GM19328 (cell line): ENCODE data around the gene AKNA.
A peak's percentile ranks its signal among the peaks of the same experiment; 100 is the strongest.
"Not testable (repeated sequence)": the region's sequence is repeated elsewhere in the genome, so short reads cannot be mapped to it uniquely, and the experiment has no call there.

Source experiments
- ATAC-seq: cut with Tn5 transposase; IDR thresholded peaks from one replicate; pipeline ENCODE4 v1.9.1; 2021; ENCODE audit warnings: mild to moderate bottlenecking, moderate library complexity; ENCODE audit not compliant: unreplicated experiment

Gene AKNA

GRCh38 chr9:114344692-114345091 lies 43.1 kb downstream of the AKNA start:
- ATAC-seq, result no peak

DNA sequence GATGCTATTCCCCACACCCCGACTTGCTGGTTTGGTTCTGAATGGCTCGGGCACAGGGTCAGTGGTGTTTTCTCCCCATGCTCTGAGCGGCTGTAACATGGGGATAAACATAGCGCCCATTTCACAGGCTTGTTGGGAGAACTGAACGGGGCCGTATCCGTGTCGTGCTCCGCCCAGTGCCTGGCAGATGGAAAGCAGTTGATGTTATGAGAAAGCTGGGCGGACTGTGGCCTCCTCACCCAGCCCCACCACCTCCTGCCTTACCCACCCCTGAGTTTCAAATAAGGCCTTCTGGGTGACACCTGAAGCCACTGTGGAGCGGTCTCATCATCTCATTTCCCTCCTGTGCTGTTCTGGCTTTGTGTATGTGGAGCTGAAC lies 43.6 kb downstream of the AKNA start:
- no peak for ATAC-seq

DNA sequence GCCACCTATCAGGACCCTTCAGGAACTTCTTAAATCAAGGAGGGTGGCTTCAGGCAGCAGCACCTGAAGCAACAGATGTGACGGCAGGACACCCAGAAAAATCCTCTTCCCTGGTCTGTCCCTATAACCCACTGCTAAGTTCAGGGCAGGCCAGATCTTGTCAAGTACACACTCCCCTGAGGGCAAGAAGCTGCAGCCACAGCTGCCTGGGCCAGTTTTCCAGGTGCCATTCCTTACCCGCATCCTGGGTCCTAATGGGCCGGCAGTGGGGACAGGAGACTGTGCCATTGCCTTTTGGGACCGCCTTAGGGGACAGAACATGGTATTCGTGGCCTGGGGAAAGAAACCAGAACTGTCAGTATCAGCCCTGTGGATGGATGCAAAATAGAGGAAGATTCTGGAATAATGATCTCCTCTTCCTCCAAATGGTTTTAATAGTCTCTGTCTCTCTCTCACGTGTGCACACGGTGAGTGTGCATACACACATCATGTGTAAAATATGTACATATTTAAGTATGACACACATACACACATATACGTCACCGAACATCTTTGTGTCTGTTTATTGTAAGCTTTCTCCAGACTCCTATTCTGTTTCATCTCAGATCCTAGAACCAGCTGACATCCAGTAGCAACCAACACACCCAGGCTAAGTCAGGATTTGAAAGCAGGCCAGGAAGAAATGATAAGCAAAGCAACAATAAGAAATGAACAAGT lies 44.2 kb downstream of the AKNA start:
- ATAC-seq, result no peak

DNA sequence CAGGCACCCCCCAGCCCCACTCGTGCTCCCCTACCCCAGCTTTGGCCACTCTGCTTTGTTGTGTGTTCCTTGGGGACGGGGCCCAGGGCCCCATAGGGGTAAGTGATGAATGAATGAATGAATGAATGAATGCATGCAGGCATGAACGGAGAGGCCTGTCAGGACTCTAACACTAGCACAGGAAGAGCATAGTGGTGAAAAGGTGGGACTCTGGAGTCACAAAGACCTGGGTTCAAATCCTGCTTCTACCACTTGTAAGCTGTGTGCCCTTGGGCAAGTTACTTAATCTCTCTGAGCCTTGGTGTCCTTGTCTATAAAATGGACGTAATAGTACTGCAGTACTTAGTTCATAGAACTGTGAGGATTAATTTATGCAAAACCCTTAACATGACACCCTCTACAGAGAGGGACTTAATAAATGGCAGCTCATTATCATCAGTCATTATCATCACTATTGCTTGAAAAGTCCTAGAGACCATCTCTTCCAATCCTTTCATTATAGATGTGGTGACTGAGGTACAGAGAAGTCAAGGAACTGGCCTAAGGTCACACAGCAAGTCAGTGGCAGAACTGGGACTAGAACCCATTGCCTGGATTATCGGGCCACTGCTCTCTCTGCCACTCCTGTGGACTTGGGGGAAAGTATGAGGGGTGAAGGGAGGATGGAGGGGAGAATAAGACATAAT lies 44.9 kb downstream of the AKNA start:
- no peak for ATAC-seq

- no peak for ATAC-seq
These were observed 45.8 kb downstream of the AKNA start for GRCh38 chr9:114341991-114342390.

DNA sequence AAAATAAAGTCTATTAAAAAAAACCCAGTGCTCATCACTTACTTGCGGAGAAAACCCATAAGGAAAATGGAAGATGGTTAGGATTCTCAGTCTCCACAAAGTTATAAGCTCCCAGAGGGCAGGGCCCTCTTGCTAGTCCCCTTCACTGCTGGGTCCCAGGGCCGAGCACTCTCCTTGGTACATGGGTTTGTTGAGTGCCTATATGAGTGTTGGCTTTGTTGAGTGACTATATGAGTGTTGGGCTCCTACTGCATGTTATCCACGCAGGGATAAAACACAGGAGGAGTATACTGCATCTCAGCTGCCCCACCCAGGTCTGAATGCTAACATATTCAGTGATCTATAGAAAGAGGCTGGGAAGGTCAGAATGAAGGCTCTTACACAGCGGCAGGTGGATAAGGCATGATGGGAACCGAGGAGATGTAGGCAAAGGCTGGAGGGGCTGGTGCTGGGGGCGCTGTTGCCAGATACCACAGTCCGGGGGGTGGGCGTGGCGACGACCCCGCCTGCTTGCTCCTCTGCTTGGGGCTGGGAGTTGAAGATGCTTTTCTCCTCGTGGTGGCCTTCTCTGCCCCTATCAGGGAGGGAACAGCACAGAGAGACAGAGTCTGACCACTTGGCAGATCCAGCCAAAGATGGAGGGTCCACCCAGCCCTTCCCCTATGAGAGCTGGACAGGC lies 46.5 kb downstream of the AKNA start:
- ATAC-seq, result no peak

GRCh38 chr9:114339130-114339908 lies 48.5 kb downstream of the AKNA start:
- ATAC-seq, result peak; percentile 53

DNA sequence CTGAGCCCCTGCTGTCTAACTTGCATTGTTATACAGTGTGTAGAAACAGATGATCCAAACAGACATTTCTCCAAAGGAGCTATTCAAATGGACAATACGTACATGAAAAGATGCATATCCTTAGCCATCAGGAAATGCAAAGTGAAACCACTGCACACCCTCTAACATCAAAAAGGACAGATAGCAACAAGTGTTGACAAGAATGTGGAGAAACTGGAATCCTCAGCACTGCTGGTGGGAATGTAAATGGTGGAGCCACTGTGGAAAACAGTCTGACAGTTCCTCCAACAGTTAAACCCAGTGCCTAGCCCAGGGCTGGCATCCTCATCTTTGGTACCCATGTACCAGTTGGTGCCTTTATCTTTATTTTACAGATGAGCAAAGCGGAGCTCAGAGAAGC lies 49.6 kb downstream of the AKNA start:
- no peak for ATAC-seq

DNA sequence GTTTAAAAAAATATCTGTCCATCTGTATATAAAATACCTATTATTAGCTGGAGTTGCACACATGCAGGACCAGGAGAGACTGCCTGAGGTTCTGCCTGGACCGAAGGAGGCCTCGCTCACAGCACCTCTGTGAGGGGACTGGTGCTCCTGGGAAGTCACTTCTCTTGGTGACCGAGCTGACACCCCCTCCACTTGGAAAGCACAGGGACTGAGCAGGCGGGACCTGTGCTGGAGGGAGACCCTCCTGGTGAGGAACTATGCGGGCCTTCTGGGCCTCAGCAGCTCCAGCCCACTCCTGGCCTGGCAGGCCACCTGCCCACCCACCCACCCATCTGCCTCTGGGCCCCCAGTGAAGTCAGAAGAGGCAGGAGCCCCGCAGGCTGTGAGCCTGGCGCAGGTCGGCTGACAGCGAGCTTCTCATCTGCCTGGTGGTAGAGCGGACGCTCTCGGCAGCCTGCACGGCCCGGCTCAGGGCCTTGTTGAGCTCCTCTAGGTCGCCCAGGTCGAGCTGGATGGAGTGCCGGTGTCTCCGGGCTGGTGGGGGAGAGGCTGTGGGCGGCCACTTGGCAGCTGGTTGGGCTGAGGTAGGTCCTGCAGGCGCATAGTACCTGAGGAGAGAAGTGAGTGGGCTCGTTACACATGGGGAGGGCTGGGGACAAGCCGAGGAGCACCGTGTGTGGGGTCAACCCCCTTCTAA lies 50.9 kb downstream of the AKNA start:
- ATAC-seq, result no peak

DNA sequence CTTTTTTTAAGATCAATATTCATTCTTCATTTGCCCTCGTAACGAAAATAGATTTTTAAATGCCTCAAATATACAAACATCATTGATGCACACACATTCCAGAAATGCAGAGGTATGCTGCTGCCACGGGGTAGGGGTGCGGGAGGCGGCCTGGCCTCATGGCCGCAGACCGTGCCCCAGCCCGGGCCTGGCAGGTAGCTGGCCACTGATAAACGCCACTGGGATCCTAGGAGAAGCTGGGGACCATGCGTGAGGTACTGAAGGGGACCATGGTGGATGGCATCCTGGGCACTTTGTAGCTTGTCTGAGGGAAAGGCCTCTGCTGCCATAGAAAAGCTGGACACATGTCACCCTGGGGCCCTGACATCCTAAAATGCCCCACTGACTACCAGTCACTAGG lies 51.6 kb downstream of the AKNA start:
- no peak for ATAC-seq

DNA sequence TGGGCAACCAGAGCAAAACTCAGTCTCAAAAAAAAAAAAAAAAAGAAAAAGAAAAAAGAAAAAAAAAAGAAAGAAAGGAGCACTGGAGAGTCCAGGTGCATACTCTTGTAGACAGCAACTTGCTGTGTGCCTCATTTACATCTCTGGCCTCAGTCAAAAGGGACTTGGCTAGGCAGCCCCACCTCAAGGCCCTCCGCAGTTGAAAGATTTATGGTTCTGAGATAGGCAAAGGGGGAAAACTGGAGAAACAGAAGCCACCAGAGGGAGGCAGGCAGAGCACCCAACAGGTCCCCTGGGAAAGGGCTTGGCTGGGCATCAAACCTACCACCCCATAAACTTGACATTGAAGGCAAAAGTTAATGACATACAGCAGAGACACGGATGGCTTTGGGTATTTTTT lies 52.0 kb downstream of the AKNA start:
- no peak for ATAC-seq

- ATAC-seq, result no peak
These were observed 53.3 kb downstream of the AKNA start for GRCh38 chr9:114334490-114334889.

DNA sequence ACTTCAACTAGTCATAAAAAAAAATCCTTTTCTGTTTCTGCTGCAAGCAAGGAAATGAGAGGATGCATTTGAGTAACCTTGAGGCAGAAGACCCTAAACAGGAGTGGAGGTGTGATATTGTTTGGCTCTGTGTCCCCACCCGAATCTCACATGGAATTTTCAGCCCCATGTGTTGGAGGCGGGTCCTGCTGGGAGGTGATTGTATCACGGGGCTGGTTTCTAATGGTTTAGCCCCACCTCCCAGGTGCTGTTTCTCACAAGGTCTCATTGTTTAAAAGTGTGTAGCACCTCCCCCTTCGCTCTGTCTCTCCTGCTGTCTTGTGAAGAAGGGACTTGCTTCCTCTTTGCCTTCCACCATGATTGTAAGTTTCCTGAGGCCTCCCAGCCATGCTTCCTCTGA lies 54.1 kb downstream of the AKNA start:
- ATAC-seq, result not testable (repeated sequence)

DNA sequence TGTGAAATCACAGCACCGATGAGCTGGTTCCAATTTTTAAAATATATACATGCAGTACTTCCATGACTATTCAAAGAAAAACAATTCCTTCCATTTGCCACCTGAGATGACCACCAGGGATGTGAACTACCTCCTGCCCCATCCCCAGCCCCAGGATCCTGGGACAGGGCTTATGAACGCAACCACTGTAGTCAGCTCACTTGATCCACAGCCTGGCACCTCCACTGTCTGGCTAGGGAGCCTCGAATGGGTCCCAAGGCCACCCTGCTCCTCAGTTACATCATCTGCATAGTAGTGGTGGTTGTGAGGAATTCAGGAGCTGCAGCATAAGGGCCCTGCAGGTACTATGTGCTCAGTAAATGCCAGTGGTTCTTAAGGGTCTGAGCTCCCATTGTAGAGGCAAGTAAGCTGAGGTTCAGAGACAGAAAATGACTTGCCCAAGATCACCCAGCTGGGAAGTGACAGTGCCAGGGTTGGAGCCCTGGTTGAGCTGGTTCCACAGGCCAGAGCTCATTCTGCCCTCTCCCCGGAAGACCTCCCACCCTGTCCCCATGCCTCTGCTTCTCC lies 55.2 kb downstream of the AKNA start:
- not testable (repeated sequence) for ATAC-seq

- not testable (repeated sequence) for ATAC-seq
These were observed 56.3 kb downstream of the AKNA start for GRCh38 chr9:114331229-114332195.

GRCh38 chr9:114330636-114331035 lies 57.1 kb downstream of the AKNA start:
- ATAC-seq, result no peak

- ATAC-seq, result not testable (repeated sequence)
These were observed 58.2 kb downstream of the AKNA start, which contains the start of gene ORM2 for GRCh38 chr9:114329625-114330022. ORM2 (plus strand) TSS chr9:114329869; CDS start chr9:114329905, 36 bp downstream.

GRCh38 chr9:114328937-114329624 lies 58.7 kb downstream of the AKNA start:
- ATAC-seq, result not testable (repeated sequence)
